Pons (tissue), 1 donor: ENCODE data around the gene OLFML2B.
"Not testable (repeated sequence)": the region's sequence is repeated elsewhere in the genome, so short reads cannot be mapped to it uniquely, and the experiment has no call there.

Experiments used
- DNase-seq: peaks from one replicate; pipeline ENCODE4 v3.0.0-alpha.2; 2016; ENCODE audit warnings: low spot score

The OLFML2B gene

DNA sequence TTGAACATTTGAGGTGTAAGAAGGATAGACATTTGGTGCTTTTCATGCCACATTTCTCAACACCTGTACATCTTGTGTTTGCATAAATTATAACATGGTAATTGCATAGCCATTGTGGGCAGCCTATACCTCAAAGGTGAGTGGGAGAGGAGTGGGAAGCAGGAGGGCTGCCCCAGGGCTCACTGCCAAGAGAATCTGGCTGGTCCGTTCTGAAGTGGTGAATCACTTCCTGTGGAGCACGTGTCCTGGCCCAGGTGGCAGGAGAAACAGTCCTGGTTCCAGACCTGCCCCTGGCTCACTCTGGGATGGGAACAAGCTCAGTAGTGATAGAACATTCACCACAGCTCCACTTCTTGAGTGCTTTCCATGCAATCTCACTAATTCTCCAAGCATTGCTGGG lies 11.6 kb upstream of the OLFML2B start:
- DNase-seq: no peak

DNA sequence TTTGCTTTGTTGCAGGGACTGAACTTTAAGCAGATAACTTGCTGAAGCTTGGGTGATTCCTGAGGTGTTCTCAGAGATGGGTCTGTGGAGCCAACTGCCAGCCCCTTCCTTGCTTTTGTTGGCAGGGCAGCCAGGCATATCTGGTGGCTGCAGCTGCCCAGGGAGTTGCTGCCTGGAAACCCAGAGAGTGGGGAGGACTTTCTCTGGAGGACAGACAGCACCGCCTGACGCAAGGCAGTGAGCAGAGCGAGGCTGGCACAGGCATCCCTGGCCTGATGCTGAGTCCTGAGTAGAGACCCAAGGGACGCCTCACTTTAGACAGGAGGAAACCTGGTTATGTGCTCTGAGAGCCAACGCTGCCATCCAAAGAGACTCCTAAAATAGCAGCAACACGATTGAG lies 9.8 kb upstream of the OLFML2B start:
- DNase-seq: peak; percentile 68

DNA sequence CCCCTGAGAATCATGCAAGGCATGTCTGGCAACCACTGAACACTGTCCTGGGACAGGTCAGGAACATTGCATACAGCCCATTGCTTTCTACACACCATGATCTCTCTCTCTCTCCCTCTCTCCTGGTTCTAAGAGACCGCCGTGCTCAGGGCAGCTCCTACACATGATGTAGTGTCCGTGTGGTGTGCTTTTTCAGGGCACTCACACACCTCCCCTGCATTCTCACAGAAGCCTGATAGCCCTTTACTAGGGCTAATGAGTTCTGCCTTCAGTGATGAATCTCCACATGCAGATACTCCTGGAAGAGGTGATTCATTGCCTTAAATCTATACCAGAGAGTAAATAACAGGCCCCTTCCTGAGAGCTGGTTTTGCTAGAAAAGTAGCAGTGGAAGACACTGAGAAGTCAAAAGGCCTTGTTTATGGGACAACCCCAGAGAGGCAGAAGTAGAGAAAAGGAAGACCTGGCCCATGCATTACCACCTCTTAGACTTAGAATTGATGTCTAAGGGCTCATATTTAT lies 7.2 kb upstream of the OLFML2B start:
- DNase-seq: no peak

DNA sequence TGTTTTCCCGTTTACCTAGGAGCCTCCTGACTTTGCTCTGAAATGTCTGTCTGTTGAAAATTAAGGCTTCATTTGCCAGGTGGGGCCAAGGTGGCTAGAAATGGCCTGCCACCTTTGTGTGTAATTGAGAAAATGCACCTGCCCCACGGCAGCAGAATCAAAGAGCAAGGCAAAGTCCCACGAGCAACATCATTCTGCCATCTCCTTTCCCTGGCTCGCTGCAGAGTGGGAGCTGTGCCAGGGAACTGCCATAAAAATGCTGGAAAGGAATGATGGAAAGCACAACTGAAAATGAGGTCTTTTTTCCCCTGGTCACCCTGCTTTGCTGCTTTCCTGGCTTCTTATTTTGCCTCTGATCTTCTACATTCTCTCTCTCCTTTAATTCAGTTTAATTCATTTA lies 5.5 kb upstream of the OLFML2B start:
- DNase-seq: no peak

DNA sequence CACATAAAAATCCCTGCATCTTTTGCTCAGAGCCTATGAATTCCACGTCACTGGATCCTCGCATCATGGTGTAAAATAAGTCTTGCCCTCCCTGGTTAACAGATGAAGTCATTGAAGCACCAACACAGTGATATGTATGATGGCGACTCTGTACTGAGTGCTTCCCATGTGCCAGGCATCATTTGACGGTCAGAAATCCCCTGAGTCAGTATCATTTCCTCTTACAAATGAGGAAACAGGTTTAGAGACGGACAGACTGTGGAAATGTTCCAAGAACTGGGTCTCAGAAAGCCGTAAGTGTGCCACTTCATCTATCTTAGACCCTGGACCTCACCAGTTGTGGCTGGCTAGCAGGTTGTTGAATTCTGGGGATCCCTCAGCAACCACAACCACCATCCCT lies 5.1 kb upstream of the OLFML2B start:
- peak; percentile 84 for DNase-seq

DNA sequence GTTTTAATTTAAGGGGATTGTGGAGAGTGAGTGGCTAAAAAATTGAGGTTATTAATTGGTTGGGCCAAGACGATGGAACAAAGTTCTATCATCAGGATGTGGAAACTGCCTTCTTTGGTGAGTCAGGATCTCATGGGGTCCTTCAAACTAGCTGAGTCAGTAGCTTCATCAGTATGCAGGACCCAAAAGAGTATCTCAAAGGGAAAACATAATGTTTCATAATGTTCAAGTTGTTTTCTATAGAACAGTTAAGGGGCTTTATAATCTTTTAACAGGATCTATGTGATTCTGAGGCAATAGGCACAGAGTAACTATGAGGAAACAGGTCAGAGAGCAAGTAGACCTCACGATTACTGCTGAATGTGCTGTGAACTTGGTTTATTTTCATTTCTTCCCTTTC lies 3.2 kb upstream of the OLFML2B start:
- DNase-seq: no peak

DNA sequence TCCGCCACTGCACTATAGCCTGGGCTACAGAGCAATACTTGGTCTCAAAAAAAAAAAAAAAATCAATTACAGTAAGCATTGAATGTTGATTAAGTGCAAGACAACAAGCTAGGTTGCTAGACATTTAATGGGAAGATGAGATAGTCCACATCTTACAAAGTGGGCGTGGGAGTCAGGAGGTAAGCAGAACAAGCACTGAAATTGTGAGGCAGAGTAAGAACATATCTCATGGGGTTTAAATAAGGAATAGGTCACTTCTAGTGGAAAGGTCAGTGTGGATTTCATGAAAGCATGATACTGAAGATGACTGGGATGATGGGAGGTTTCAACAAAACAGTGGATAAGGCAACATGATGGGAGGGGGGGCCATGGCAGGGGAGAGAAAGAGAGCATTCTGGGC lies 1.9 kb upstream of the OLFML2B start:
- DNase-seq: no peak

DNA sequence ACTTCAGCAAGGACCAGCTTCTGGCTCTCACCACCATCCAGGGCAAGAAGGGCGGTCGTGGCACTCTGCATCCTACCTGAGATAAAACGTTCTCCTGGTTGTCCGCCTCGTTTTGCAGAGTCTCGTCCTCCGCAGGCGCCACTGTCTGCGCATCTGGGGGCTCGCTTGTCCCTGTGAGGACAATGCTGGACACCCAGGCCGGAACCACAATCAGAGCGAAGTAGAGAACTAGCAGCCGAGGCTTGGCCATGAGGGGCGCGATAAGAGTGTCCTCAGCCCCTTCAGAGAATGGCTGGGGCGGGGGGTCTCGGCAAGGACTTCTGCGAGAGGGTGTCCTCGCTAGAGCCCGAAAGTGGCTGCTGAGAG lies 505 bp downstream of the OLFML2B start:
- DNase-seq: no peak

DNA sequence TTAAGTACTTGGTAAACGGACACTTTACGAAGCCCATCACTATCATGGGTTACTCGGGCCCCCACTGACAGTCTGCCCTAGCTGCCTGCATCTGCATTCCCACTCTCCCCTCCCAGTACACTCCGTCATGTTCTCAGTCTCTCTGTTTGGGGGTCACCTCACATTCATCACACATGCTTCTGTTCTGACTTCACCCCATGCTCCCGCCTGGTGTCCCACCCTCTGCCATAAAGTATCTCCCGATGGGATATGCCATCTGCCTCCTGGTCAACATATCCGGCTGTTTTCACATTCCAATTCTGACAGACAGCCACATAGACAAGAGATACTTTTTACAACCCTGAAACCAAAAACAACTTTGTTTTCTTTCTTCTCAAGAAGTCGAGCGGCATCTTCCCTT lies 1.0 kb downstream of the OLFML2B start:
- DNase-seq: no peak

DNA sequence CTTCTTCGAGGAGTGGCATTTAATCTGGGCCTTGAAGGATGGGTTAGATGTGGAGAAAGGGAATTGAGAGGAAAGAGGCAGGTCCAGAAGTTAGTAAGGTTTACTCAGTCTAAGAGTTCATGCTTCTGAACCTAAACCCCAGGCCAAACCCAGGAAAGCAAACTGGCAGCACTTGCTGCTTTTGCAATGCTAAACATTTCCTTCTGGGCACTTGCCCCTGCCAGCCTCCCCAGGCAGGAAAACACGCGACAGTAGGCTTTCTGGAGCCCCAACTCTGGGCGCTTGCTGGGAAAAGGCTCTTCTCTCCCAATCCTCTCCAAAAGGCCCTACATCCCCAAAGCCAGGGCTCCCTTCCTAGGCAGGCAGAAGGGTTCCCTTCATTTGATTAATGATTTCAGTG lies 2.5 kb downstream of the OLFML2B start:
- no peak for DNase-seq

DNA sequence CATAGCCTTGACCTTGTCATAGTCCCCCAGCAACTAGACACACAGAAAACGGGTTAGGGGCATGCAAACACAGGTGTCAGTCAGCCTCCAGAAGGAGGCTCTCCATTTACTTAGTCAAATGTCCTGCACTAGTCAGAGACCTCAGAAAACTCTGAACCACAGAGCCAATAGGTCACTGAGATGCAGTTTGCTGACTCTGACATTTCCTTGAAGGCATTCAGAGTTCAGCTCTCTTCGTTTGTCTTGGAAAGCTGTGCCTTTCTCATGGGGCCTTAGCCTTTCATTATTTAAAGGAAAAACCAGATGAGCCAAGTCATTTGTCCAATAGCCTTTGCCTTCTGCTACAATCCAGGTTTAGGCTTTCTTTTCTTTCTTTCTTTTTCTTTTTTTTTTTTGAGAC lies 3.5 kb downstream of the OLFML2B start:
- no peak for DNase-seq

DNA sequence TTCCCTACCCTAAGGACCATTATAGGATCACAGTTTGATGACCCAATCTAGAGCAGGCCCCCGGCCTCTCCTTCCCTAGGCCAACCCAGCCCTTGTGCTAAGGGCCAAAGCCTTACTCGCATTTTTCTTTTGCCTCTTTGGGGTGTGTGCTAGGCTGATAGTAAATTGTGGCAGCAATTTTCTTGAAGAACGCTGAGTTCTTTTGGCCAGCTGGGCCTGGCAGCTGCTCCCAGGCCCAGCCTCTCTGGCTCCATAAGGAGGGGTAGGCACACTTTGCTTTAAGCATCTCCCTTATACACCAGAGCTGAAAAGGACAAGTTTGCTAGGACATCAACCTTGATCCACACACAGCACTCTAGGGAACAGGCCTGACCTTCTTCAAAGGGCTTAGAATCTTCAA lies 4.2 kb downstream of the OLFML2B start:
- no peak for DNase-seq

DNA sequence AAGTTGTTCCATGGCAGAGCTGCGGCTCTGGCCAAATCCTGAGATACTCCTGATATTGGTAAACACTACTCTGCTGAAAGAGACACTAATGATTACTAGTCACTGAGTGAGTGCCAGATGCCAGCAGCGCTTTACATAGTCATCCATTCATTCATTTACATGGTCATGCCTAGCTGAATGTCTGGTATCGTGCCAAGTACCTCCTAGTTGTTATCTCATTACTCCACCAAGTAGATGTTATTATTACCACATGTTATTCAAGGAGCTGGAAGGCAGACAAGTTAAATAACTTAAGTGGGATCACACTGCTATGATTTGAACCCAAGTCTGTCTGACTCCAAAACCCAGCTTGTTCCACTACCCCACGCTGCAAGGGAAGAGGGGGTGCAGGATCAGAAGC lies 4.7 kb downstream of the OLFML2B start:
- no peak for DNase-seq

DNA sequence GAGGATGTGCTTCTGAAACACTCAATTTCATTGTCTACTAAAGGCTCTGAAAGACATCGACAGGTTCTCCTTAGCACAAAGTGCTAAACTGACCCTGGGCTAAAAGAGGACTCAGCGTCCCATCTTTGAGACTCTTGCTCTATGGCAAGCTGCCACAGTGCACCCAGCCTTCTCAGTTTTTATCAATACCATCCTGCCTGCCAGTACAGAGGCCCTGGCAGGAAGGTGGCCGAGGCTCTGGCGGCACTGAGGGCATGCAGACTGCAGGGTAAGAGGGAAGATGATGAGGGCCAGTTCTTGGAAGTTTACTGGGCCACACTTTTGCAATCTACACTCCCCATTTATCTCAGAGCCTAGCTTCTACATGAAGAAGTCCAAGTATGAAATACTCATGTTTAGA lies 5.3 kb downstream of the OLFML2B start:
- no peak for DNase-seq

DNA sequence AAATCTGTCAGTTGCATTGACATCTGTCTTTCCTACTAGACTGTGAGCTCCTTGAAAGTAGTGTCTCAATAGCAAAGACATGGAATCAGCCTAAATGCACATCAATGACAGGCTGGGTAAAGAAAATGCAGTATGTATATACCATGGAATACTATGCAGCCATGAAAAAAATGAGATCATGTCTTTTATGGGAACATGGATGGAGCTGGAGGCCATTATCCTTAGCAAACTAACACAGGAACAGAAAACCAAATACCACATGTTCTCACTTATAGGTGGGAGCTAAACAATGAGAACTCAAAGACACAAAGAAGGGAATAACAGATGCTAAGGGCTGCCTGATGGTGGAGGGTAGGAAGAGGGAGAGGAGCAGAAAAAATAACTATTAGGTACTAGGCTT lies 5.9 kb downstream of the OLFML2B start:
- not testable (repeated sequence) for DNase-seq

DNA sequence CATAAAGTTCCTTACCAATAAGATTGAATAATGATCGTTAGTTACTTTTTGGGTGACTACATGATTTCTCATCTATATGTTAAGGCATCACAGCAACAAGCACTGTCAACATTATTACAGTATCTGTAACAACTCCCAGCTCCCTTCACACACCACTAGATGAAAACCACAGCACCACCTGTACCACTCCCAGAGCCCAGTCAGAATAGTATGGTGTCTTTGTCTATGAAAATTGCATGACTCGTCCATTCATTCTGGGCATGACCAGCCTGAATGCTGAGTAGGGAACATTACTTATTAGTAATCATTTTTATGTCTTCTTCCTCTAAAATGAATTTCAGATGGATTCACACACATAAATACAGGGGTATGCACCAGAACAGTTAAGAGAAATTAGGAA lies 7.0 kb downstream of the OLFML2B start:
- no peak for DNase-seq

DNA sequence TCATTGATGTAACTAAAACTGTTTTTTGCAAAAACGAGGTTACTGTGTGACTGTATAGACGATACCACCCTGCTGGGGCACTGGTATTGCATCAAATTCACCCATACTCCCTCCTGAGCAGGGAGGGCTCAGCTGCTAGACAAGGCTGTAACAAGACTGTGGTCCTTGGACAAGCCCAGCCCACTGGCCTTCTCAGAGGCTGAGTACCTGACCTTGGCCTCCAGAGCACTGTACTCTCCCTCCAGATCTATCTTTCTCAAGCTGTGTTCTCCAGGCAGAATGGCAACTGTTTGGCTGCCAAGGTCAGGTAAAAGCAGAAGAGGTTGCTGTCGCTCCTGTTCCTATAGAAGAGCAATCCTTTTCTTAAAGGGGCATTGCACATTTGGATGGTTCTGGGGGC lies 8.5 kb downstream of the OLFML2B start:
- DNase-seq: no peak

DNA sequence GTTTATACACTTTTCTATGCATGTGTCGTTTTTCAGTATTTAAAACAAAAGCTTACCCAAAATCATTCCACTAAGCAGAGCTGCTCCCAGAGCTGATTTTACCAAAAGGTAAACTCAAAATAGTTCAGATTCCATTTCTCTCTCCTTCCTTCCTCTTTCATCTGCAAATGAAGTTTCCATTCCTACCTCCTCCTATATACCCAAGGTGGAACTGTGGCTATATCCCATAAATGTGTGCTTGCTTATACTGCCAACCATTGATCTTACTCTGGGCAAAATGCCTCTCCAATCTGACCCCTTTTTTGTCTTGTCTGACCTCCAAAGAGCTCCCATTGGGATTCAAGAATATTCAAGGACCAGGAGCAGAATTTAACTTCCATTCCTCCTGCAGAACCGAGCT lies 9.5 kb downstream of the OLFML2B start:
- DNase-seq: no peak

DNA sequence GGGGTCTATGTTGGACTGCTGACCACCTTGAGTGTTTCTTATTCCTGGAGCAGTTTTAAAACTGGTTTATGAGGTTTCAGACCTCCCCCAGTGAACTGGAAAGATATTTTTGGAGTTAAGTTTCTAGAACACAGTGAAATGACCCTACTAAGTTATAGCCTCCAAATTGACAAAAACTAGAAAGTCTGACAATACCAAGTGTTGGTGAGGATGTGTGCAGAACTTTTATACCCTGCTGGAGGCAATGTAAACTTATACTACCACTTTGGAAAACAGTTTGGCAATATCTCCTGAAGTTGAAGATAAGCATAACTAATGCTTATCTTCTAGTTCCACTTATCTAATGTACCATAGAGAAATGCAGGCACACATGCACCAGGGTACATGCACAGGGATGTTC lies 10.4 kb downstream of the OLFML2B start:
- no peak for DNase-seq

DNA sequence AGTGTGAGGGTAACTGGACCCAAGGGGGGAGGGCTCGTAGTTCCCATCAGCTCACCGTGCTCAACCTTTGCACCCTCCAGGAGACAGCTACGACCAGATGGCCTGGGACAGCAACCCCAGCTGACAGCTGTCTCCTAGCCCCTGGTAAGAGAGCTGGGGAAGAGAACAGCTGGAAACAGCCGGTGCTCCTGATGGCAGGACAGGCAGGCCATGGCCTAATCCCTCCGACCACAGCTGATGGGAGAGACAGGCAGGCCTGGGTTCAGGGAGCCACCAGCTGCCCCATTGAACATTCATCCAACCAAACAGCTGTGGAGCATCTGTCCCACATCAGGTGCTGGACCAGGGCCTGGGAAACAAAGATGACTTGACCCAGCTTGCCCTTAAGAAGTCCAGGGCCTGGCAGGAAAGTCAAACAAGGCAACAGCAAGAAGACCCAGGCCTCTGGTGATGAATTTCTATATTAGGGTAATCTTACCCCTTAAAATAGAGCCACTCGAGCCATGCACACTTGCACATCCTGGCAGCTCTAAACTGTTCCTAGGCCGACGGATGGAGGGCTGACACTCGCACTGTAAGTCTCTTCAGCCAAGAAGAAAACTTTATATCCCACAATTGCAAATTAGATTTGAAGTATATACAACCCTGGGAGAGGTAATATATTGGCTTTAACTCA lies 12.2 kb downstream of the OLFML2B start:
- no peak for DNase-seq

DNA sequence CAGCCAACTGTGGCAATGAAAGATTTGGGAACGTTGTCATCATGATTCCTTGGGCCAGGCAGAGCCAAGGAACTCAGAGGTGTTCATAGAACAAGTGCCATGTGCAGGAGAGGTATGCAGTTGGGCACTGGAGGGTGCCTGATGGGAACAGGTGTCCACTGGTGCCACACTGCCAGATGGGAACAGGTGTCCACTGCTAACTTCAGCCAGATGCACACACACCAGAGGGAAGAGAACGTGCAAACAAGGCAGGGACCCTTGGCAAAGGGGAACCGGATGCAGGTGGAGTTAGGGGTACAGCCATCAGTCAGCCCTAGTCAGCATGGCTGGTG lies 13.5 kb downstream of the OLFML2B start:
- no peak for DNase-seq

DNA sequence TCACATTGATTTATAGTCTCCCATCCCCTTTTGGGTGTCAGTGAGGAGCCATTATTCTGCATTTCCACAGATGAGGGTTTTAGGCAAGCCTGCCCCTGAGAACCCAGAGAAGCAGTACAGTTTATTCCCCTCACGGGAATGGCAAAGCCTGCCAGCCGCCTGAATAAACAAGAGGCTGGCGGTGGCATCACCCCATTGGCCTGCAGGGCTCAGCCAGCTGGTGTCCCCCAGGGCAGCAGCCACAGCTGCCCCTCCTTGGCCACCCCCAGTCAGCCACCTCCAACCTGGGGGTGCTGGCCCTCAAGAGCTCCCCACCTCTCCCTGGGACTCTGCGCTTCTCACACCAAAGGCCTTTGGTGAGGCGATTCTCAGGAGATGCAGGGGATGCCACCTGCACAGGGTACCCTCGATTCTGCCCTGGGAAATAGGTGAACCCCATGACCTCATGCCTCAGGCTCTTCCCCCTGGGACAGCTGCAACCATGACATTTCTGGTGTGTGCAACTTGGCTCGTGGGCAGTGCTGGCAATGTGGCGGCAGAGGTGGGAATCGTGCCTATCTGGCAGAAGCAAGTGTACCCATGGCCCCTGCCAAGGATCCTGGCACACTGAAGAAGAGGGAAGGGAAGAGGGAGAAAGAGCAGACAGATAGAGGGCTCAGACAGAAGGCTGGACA lies 14.0 kb downstream of the OLFML2B start:
- DNase-seq: no peak

DNA sequence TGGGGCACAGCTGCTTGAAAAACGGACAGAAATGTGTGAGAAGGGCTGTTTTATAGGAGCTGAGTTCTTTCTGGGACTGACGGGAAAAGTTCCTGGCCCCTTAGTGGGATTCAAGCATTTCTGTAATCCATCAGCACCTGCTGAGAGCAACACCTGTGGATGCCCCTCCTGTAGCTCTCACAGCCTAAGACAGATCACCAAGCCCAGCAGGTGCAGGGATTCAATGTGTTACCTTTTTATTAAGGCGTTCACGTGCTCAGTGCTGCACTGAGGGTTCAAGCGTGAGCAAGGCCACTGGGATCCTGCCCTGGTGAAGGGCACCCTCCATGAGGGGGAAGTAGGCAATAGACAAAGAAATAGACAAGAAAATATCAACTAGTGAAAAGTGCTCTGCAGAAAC lies 14.9 kb downstream of the OLFML2B start:
- no peak for DNase-seq

DNA sequence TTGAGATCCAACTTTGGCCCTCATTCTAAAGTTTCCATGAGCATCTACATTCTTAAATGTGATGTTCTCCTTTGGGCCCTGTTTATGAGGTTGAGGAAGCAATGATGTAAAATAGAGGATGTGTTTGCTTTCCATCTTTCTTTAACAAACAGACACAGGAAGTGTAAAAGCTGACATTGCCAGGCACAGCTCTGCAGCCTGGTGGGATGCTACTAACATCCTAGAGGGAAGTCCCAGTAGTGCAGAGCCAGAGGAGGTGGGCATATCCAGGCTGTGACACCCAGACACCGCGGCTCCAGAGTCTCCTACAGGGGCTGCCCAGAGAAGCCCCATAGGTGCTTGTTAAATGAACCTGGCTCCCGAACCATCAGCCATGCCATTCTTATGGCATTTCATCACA lies 16.2 kb downstream of the OLFML2B start:
- no peak for DNase-seq
